NB4 (cell line): ENCODE results near the gene KIF16B.
"Not testable (repeated sequence)": the region's sequence is repeated elsewhere in the genome, so short reads cannot be mapped to it uniquely, and the experiment has no call there.

Experiments
- DNase-seq: peaks from one replicate; pipeline ENCODE4 v3.0.0; 2010; ENCODE audit warnings: low read depth
- H3K4me3 ChIP-seq: one replicate; pipeline ENCODE4 v1.5.1; 2011; ENCODE audit warnings: mild to moderate bottlenecking, low read depth, low read length, moderate library complexity
- CTCF ChIP-seq: IDR thresholded peaks from one replicate; pipeline ENCODE4 v1.5.1; 2012; ENCODE audit warnings: low read depth, low read length
- MYC ChIP-seq: IDR thresholded peaks from 2 replicates; pipeline ENCODE4 v1.6.1; 2011; ENCODE audit warnings: low read depth, low read length
- POLR2A ChIP-seq: IDR thresholded peaks from 2 replicates; pipeline ENCODE4 v1.6.1; 2011; ENCODE audit warnings: mild to moderate bottlenecking; ENCODE audit not compliant: insufficient read length; ENCODE audit errors: extremely low read depth
- TF ChIP-seq, protein P1 (sequence below): IDR thresholded peaks from 2 replicates; pipeline ENCODE4 v1.6.1; 2011; ENCODE audit warnings: low read depth, low read length

Gene KIF16B

GRCh38 chr20:16265334-16265733 lies 307.9 kb downstream of the KIF16B start:
- H3K4me3 ChIP-seq: no peak overlapping the region
- DNase-seq: no peak
- TF ChIP-seq POLR2A (no peak), MYC (no peak), CTCF (no peak)
- TF ChIP-seq, protein P1, sequence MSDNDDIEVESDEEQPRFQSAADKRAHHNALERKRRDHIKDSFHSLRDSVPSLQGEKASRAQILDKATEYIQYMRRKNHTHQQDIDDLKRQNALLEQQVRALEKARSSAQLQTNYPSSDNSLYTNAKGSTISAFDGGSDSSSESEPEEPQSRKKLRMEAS: no peak

DNA sequence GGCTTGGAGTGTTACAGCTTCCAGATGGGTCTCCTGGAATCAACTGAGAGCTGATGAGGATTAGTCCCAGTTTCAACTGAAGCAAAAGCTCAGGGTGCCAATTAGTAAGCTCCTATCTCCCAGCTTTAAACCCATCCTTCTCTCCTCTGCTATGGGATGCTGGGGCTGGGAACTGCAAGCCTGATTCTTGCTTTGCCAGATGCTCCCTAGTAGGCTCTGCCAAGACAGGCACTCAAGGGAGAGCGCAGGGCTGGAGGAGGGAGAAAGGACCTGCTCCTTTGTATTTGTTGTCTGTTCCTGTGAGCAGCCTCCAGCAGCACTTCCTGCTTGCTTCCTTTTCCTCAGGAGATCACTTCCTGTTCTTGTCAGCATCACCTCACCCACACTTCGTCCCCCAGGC lies 309.7 kb downstream of the KIF16B start:
- DNase-seq: no peak
- no peak overlapping the region for H3K4me3 ChIP-seq
- TF ChIP-seq CTCF: no peak
- no peak for TF ChIP-seq MYC
- TF ChIP-seq POLR2A: no peak
- TF ChIP-seq, protein P1: no peak

DNA sequence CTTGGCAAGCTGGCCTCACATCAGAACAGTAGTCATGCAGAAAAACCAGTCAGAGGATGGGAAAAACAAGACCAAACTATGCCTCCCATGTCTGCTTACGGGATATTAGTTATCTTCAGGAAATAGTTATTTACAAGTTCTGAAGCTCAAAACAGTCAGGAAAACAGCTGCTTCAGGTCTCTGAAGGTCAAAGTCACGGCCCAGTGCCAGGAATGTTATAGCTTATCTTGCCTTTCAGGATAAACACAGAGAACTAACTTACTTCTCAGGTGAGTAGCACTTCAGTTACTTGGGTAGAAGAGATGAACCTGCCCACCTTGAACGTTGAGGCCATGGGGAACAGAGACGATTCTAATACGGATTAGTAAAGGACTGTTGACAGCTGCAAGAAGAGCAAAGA lies 310.7 kb downstream of the KIF16B start:
- no peak for TF ChIP-seq MYC
- TF ChIP-seq CTCF: no peak
- TF ChIP-seq, protein P1: no peak
- TF ChIP-seq POLR2A: no peak
- H3K4me3 ChIP-seq: no peak overlapping the region
- no peak for DNase-seq

- no peak overlapping the region for H3K4me3 ChIP-seq
- TF ChIP-seq CTCF: no peak
- no peak for TF ChIP-seq MYC
- TF ChIP-seq POLR2A: no peak
- TF ChIP-seq, protein P1: no peak
- no peak for DNase-seq
Observed at GRCh38 chr20:16261733-16262273, 311.4 kb downstream of the KIF16B start.

GRCh38 chr20:16260911-16261310 lies 312.3 kb downstream of the KIF16B start:
- TF ChIP-seq MYC (no peak), POLR2A (no peak), CTCF (no peak)
- TF ChIP-seq, protein P1: no peak
- no peak overlapping the region for H3K4me3 ChIP-seq
- DNase-seq: no peak

GRCh38 chr20:16260133-16260532 lies 313.1 kb downstream of the KIF16B start:
- H3K4me3 ChIP-seq, DNase-seq: not testable (repeated sequence)
